A172 (cell line): ENCODE measurements around the gene SLX9. TPM values are rescaled to one million over a fixed set of nuclear protein-coding genes. Genes with fewer than 3 reads are reported as not detected.

Source experiments
- DNase-seq: peaks from one replicate; pipeline ENCODE4 v3.0.0-alpha.2; 2015; ENCODE audit warnings: low spot score
- total RNA-seq: library from RNA; depleted of rRNA; stranded (reverse); fragments of >200 nt; shearing (Covaris generic); gene quantifications from 2 replicates; pipeline ENCODE4 v1.2.3, GENCODE V29; 2014

Gene SLX9
- total RNA-seq, 1 experiment from 2014 or later, result 42.6 TPM

DNA sequence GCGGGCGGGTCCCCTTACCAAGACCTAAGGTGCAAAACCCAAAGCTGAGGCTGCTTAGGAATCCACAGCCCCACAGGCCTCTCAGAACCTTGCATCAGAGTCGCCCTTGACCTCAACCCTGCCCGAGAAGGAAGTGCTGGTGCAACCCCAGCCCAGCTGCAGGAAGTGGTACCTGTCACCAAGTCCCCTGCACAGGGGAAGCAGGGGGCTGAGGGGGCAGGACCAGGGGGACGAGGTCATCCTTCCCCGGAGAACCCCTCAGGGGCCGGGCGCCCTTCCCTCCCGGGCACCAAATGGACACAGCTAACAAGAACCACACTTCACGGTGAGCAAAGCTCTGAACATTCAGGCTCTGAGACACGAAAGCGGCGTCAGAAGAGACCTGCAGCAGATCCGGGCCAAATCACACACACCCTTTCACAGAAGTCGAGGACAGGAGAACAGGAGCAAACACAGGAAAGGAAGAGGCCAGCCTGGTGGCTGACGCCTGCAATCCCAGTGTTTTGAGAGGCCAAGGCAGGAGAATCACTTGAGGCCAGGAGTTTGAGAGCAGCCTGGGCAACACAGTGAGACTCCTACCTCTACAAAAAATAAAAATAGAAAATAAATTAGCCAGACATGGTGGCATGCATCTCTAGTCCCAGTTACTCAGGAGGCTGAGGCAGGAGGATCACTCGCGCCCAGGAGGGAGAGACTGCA is 25.5 kb upstream of the SLX9 start:
- no peak for DNase-seq

DNA sequence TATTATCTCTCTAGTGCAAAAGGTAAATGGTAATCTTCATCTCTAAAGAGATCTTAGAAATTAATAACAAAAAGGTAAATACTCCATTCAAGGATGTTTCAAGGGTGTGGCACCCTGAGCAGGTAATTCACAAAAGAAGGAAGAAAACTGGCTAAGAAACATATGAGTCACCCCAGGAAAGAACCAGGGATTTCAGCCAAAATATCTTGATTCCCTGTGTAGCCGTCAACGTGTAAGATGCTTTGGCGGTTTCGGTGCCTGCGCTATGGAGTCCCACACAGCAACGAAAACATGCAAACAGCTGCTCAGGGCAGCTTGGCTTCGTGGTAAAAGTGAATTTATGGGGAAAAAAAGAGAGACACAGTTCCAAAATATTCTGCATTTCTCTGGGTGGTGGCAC is 22.9 kb upstream of the SLX9 start:
- DNase-seq, result peak; percentile 77

DNA sequence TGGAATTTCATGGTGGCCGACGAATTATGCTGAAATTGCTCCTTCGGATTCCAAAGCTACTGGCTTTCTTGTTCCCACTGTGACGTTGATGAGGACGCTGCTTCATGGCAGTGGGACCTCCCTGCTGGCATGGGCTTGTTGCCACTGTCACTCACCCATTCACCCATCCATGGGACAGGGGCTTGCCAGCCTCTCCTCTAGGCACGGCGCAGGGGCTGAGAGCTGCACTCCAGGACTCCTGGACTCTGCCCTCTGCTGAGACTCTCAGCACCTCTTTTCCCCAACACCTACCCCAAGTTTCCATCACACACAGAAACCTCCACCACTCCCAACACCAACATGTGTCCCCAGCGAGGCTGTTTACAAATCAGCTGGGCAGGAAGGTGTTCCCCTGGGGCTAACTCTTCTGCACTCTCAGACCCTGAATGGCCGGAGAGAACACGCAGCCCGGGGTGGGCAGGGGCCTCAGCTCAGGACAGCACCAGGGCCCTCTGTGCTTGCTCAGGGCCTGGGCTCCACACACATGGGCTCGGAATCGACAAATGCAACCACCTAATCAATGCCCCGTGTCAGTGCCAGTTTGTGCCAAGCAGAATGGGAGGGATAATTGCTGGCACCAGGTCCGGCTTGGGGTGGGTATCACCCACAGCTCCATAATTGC is 22.3 kb upstream of the SLX9 start:
- DNase-seq, result no peak

DNA sequence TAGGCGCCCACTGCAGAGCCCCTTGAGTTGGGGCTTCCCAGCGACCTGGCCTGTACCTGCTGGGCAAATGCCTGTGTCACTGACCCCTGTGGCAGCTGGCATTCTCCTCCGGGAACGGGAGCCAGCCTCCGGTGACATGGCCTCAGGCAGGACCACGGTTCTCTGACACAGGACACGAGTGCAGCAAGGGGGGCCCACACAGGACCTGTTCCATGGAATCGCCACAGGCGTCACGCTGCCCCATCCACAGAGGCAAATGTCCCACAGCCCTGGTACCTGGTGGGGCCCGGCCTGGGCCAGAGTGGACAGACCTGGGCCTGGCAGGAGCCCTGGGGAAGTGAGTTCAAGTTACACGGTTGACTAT is 21.7 kb upstream of the SLX9 start:
- DNase-seq, result no peak

DNA sequence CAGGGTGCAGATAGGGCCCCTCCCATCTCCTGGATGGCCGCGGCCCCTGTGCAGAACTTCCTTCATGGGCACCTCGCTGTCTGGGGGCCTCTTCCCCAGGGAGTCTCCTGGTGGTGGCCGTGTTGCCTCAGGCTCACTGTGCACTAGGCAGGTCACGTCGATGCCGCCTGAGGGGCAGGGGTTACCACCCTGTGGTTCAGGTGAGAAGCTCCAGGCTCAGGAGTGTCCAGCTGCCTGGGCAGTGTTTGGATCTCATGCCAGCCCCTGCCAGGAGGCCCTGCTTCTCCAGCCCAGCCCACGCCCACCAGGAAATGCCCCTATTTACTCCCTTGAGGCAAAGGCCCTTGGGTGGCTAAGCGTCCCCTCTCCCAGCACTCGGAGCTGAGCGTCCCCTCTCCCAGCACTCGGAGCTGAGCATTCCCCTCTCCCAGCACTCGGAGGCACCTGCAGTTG is 21.2 kb upstream of the SLX9 start:
- no peak for DNase-seq

DNA sequence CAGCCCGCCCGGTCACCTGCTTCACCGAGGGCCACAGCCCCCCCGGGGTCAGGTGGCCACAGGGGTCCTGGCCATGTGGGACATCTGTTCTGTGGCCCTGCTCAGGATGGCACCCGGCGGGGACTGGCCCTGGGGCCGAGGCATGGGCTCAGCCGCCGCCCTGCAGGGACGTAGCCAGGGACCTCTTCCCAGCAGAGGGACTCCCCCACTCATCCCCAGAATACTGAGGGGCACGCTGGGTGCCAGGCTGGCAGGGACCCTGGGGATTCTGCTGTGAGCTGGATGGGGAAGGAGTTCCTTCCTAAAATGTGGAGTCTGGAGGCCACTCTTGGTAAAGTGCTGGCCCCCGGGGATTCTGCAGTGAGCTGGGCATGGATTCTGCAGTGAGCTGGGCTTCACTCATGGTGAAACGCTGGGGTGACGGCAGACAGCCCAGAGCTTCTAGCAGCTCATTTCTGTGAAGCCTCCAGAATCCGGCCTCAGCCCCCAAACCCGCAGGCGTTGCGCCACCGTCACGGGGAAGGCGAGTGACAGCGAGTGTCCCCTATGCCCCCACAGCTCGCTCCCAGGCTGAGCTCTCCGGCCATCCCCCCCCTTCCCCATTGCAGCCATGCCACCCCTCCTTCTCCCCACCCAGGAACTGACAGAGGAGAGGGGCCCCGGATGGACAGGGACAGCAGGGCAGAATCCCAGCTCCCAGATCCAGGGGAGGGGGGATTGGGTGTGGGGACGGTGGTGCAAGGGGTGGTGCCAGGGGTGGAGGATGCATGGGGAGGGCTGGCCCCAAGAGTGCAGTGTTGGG is 20.5 kb upstream of the SLX9 start:
- DNase-seq, result no peak

DNA sequence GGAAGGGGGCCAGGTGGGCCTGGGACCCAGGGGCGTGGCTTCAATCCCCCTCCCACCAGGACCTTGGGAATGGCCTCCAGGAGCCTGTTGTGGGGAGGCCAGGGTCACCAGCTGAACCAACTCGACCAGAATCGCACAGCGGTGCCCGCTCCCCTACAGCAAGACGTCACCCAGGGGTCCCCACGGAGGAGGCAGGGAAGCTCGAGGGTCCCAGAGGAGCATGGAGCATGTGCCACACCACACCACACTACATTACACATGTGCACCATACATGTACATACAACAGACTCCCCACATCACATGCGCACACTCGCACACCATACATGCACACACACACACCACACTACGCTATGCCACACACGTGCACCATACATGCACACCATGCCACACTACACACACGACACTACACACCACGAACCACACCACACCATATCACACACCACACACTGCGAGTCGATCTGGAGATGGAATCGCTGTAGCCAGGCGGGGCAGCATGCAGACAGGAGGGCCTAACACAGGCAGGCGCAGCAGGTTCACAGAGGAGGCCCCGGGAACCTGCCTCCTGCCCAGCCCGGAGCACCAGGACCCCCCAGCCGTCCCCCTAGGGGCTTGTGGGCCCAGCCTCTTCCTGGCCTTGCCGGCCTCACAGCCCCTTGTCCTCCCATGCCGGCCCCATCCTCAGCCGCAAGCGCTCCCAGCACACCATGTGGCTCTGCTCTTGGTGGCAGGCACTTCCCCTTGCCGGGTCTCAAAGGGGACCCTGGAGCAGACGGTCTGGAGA is 19.7 kb upstream of the SLX9 start:
- no peak for DNase-seq

DNA sequence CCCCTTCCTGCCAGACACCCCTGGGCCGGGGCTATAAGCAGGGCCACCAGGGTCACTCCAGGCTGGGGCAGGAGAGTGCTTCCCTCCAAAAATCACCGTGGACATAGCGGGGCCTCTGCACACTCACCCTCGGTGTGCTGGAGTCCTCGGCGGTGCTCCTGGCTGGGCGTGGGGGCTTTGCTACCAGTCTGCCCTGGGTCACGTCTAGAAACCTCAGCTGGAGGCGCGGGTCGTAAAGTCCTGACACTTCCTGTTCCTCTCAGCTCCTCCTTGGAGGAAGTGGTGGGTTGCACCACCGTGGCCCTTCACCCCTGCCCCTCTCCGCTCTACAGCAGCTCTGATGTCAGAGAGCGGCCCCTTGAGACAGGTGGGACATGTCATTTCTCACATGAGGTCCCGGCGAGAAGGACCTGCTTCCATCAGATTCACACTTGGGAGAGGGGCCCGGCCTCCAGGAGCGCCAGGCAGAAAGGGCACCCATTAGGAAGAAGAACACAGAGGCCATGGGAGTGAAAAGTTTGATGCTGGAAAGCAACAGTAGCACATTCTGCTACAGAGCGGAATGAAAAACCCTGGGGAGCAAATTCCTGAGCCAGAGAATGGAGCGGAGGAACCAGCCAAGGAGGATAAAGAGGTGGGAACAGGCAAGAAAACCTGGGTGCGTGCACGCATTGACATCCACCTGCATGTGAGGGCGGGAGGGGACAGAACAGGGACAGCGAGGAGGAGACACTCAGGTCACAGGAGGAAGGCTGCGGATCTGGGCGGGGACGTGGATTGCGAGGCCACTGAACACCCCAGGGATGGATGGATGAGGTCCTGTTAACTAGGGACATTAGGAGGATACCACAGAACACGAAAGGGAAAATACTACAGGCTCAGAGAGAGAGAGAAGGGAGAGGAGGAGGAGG is 18.9 kb upstream of the SLX9 start, which contains the start of gene ITGB2:
ITGB2 (minus strand) TSS at position 206 of the 911 bp plus-strand sequence. CDS start 10,117 bp downstream, outside the sequence.
- no peak for DNase-seq

DNA sequence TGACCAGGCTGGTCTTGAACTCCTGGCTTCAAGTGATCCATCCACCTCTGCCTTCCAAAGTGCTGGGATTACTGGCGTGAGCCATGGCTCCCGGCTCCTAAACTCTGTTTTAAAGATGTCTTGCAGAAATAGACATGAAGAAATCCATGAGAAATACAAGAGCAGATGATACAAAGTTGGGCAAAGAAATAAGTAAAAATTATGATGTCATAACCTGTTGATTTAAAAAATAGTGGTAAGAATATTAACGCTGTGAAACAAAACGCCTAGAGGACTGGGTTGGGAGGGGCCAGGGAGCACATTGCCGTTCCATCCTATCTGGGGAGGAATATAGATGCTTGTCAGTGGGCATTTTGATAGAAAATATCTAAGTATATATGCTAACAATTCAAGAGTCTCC is 17.9 kb upstream of the SLX9 start:
- no peak for DNase-seq

DNA sequence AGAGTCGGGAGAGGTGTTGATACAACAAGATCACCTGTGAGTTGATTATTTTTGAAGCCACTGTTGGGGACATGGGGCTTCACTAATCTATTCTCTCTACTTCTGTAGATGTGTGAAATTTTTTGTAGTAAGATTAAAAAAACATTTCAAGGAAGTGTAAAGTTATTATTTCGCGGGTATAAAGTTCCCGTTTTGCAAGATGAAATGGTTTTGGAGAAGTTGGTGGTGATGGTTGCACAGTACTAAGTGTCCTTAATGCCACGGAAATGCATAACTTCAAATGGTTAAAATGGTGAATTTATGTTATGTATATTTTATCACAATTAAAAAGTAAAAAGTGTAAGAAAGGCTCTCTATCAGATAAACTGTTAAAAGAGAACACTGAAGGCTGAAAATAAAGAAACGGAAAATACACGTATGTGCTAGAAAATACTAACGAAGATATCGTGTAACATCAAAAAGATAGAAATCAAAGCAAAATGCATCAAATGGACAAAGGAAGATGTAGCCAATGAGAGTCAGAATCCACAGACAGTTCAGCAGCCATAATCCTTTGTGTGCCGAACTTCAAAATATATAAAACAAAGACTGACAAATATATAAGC is 16.2 kb upstream of the SLX9 start:
- no peak for DNase-seq

DNA sequence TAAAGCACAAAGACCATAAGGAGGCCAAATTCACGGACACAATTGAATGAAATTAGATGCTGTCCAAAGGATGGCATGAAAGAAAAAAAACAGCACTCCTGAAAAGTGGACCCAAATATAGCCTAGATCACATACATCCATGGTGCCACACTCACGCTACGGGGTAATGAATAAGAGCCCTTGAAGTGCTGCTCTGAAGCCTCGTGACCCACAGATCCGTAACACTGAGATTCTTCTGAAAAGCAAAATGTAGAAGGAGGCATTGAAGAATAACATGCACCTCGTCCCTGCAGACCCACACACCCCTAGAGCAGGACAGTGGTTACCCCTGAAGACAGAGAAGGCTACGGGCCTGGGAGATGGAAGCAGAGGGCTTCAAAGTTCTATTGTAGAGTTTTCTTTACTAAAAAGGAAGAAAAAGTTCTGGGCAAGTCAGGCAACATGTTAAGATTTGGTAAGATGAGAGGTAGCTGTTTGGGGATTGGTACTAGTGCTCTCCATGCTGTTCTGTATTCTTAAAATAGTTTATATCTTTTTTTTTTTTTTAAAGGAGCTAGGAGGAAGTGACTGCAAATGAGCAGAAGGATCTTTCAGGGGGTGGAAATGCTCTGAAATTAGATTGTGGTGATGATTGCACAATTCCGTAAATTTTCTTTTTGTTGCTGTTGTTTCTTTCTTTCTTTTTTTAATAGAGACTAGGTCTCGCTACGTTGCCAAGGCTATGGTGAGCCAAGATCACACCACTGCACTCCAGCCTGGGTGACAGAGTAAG is 15.0 kb upstream of the SLX9 start:
- DNase-seq, result no peak

DNA sequence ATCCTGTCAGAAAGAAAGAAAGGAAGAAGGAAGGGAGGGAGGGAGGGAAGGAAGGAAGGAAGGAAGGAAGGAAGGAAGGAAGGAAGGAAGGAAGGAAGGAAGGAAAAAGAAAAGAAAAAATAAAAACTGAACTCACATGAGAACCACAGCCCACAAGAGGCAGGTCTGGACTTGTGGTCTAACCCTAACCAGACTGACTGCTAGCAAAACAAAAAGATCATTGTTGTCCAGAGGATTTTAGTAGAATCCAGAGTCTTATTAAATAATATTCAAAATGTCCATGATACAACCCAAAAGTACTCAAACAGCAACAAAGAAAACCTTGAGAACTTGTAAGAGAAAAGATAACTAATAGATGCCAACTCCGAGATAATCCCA is 14.5 kb upstream of the SLX9 start:
- no peak for DNase-seq

DNA sequence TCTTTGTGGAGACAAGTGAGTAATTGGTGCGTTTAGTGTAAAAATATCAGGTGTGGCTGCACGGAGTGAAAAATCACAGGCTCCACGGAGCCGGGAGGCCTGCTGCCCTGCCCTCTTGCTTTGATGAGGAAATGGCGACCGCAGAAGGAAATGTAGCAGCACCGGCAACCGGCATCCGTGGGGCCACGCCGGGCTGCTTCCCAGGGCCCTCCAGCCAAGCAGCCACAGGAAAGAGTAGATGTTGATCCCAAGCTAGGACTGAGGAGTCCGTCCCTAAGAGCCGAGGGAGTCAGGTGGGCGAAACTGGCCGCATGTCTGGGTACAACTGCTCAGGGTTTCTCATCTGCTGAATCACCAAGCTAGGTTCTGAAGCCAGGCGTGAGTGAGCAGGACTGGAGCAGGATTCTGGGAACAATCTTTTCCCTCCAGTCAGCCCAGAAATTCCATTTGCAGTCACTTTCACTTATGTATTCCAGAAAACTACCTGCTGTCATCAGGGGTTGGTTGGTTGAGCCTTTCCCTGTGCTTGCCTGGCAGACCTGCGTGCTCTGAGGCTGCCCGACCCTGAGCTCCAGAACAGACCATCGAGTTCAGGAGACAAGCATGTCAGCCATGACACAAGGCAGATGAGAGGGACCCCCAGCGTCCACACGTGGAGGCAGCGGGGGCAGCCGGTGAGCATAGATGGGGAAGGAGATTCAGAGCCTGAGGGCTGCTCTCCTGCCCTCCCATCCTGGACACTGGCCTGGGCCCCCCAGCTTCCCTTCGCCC is 13.3 kb upstream of the SLX9 start:
- DNase-seq, result no peak

DNA sequence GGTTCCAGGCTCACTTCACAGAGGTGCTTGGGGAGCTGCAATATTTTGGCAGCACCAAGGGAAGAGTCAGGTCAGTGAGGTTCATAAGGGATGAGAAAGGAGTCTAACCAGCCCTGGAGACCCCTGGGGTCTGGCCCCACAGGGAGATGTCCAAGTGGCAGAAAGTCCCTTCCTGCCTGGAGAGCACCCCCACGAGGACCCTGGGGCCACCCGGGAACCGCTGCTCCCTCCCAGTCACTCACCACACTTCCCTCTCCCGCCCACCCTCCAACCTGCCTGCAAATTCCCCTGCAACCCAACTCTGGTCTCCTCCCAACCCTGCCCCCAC is 12.6 kb upstream of the SLX9 start:
- DNase-seq, result no peak

DNA sequence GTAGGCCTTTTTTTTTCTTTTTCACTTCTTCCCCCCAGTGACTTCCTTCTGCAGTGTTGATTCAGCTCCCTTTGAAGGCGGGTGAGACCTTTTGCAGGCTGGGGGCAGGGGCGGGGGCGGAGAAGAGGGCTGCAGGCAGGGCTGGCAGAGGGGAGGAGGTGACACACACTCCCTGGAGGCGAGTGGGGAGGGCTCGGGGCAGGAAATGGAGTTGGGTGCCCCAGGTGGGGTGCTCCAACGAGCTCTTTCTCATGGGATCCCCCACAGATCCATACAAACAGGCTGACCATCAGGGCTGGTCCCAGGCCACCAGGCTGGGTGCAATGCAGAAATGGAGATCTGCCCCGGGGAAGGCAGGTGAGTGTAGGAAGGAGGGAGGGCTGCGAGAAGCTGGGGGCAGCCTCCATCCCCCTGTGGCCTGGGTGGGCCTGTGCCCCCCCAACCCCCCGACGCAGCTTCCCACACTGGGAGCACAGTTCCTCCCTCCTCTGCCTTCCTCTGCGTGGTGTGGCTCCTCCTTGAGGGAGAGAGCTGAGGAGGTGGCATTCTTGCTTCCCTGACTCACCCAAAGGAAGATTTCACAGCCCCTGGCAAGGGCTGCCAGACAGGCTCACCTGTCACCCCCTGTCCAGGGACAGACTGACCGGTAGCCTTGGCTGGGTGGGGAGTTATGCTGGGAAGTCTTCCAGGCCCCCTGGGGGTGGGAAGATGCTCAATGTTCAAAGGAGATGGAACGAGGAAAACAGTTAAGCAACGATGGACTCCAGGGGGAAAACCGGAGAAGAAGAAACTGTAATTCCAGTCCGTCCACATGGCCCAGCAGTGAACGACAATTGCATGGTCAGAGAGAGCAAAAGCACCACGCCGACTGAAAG is 12.0 kb upstream of the SLX9 start:
- peak; percentile 92 for DNase-seq

DNA sequence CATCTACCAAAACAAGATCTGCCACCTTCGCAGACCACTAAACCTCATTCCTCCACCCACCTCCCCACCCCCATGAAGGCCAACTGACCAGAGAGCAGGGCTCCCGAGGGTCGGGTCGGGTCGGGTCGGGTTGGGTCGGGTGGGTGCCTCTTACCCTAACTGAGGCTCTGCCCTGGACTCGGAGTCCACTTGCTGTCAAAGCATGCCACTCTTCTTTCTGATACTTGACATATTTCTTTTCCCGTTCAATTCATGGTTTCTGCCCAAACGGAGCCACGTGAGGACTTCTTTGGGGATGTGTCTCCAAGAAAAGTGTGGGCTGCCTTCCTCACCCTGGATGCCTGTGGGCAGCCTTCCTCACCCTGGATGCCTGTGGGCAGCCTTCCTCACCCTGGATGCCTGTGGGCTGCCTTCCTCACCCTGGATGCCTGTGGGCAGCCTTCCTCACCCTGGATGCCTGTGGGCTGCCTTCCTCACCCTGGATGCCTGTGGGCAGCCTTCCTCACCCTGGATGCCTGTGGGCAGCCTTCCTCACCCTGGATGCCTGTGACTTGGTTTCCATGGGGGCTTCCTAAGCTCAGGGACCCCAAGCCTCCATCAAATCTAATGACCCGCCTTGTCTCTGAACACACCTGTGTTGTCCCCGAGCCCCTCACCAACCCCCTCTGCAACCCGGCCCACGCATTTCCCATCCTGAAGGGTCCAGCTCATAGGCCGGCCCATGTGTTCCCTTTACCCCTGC is 11.2 kb upstream of the SLX9 start:
- DNase-seq, result peak; percentile 73

DNA sequence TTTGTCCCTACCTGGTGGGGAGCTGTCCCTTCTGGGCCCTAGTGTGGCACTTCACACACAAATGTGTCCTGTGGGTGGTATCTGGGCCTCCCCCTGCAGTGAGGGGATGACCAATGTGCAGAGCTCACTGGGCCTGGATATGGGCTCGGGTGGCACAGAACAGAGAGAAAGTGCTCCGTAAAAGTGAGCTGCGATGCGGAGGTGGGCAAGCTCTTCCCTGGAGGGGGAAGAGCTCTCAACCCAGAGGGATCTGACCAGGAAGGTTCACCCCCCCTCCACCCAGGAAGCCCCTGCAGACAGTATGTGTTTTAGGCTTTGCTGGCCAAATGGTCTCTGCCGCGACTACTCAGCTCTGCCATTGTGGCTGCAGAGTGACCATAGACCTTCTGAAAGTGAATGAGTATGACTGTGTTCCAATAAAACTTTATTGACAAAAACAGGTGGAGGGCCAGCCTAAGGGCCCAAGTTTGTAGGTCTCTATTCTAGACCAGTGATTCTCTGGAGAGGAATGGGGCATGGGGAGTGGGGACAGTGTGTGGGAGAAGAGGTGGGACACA is 10.5 kb upstream of the SLX9 start:
- DNase-seq, result no peak
